Progenitor cell of endocrine pancreas (in vitro differentiated cells): ENCODE measurements around the gene ZBTB47. TPM values are rescaled to one million over a fixed set of nuclear protein-coding genes. Genes with fewer than 3 reads are reported as not detected.

Experiments
- DNase-seq: peaks from one replicate; pipeline ENCODE4 v3.0.0; 2021; ENCODE audit warnings: low spot score; ENCODE audit not compliant: unreplicated experiment
- H3K27ac Mint-ChIP-seq: 2 replicates; pipeline ENCODE4 v1.8.0; 2021; ENCODE audit warnings: mild to moderate bottlenecking, moderate library complexity, mixed read lengths
- H3K27me3 Mint-ChIP-seq: 2 replicates; pipeline ENCODE4 v1.8.0; 2021; ENCODE audit warnings: mixed read lengths
- H3K36me3 Mint-ChIP-seq: 2 replicates; pipeline ENCODE4 v1.8.0; 2022; ENCODE audit warnings: mixed read lengths; ENCODE audit not compliant: insufficient read depth
- H3K4me1 Mint-ChIP-seq: 2 replicates; pipeline ENCODE4 v1.8.0; 2021; ENCODE audit warnings: low read depth, mixed read lengths
- H3K4me3 Mint-ChIP-seq: 2 replicates; pipeline ENCODE4 v1.8.0; 2021; ENCODE audit warnings: low read depth, mild to moderate bottlenecking, moderate library complexity, mixed read lengths
- H3K9me3 Mint-ChIP-seq: 2 replicates; pipeline ENCODE4 v1.8.0; 2021; ENCODE audit warnings: low read depth, mixed read lengths
- CTCF ChIP-seq: fragments of 200-600 bp; sonication (generic); IDR thresholded peaks from one replicate; pipeline ENCODE4 v1.5.0; 2021; ENCODE audit warnings: antibody characterized with exemption, mild to moderate bottlenecking; ENCODE audit not compliant: unreplicated experiment
- total RNA-seq: library from RNA; stranded (reverse); gene quantifications from 2 replicates; pipeline ENCODE4 v1.2.1, GENCODE V29; 2021

Gene ZBTB47
- total RNA-seq, 1 donor from 2014 or later, result 9.7 TPM

GRCh38 chr3:42668413-42668760, 14.9 kb downstream of the ZBTB47 start:
- H3K36me3 Mint-ChIP-seq, result no peaks in the 10 kb centered on the region
- peaks cover 7% of the 10 kb centered on the region for H3K27me3 Mint-ChIP-seq
- H3K27ac Mint-ChIP-seq, result peak overlapping the region; percentile 14
- no peak for DNase-seq
- H3K9me3 Mint-ChIP-seq, result no peaks in the 10 kb centered on the region
- TF ChIP-seq CTCF, result no peak
- H3K4me3 Mint-ChIP-seq, result no peak overlapping the region
- no peaks in the 10 kb centered on the region for H3K4me1 Mint-ChIP-seq

GRCh38 chr3:42668793-42669217, 15.3 kb downstream of the ZBTB47 start:
- no peaks in the 10 kb centered on the region for H3K36me3 Mint-ChIP-seq
- no peaks in the 10 kb centered on the region for H3K4me1 Mint-ChIP-seq
- no peak for DNase-seq
- H3K27ac Mint-ChIP-seq, result no peak overlapping the region
- H3K4me3 Mint-ChIP-seq, result no peak overlapping the region
- no peaks in the 10 kb centered on the region for H3K9me3 Mint-ChIP-seq
- no peak for TF ChIP-seq CTCF
- H3K27me3 Mint-ChIP-seq, result peaks cover 7% of the 10 kb centered on the region

DNA sequence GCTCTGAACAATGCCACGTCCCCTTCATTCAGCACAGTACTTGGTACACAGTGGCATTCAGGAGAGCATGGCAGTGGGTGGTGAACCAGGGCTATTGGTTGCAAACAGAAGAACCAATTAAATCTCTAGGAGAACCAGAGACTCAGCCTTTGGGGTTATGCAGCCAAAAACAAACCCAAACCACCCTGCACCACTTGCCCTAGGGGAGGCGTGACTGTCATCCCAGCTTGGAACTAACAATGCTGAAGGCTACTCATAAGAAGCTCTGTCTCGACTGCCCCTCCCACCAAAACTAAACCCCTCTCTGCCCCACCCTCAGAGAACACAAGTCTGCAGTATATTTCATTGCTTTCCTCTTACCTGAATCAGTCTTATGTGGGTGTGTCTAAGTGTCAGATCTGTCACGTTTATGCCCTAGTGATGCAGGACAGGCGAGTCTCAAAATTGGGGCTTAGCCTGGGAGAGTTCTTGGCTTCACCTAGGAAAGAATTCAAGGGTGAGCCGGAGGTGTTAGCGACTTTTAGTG, 16.6 kb downstream of the ZBTB47 start:
- no peak for DNase-seq
- Mint-ChIP-seq H3K27me3 (peaks cover 10% of the 10 kb centered on the region), H3K36me3 (no peaks in the 10 kb centered on the region), H3K4me1 (no peaks in the 10 kb centered on the region), H3K4me3 (no peak overlapping the region), H3K9me3 (no peaks in the 10 kb centered on the region), H3K27ac (no peak overlapping the region)
- TF ChIP-seq CTCF, result no peak

DNA sequence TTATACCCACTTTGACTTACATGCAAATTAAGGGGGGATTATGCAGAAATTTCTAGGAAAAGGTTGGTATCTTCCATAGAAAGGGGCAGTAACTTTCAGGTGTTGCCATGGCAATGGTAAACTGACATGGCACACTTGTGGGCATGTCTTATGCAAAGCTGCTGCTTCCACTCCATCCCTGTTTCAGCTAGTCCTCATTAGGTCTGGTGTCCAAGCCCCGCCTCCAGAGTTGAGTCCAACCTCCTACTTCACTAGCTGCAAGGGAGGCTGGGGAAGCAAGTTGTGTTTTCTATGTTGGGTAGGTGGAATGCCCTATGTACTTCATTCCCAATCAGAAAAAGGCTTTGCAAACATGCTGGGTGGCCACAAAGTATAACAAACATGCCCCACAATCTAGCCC, 17.2 kb downstream of the ZBTB47 start:
- no peak for TF ChIP-seq CTCF
- DNase-seq, result no peak
- peaks cover 10% of the 10 kb centered on the region for H3K27me3 Mint-ChIP-seq
- no peaks in the 10 kb centered on the region for H3K4me1 Mint-ChIP-seq
- no peaks in the 10 kb centered on the region for H3K36me3 Mint-ChIP-seq
- H3K9me3 Mint-ChIP-seq, result no peaks in the 10 kb centered on the region
- no peak overlapping the region for H3K4me3 Mint-ChIP-seq
- H3K27ac Mint-ChIP-seq, result no peak overlapping the region

DNA sequence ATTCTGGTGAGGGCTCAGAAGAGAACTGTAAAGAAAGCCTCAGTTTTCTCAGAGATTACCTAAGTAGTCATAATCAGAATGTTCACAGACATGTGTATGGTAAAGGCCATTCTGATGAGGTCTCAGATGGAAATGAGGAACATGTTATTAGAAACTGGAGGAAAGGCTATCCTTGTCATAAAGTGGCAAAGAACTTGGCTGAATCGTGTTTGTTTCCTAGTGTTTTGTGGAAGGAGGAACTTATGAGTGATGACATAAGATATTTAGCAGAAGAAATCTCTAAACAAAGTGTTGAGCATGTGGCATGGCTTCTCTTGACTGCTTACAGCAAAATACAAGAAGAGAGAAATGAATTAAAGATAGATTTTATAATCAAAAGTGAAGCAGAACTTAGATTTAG, 19.0 kb downstream of the ZBTB47 start:
- H3K27ac Mint-ChIP-seq, result no peak overlapping the region
- H3K36me3 Mint-ChIP-seq, result no peaks in the 10 kb centered on the region
- H3K27me3 Mint-ChIP-seq, result peaks cover 10% of the 10 kb centered on the region
- no peaks in the 10 kb centered on the region for H3K4me1 Mint-ChIP-seq
- no peak for DNase-seq
- H3K9me3 Mint-ChIP-seq, result peaks cover 11% of the 10 kb centered on the region
- no peak for TF ChIP-seq CTCF
- H3K4me3 Mint-ChIP-seq, result no peak overlapping the region
